NCI-H2029 treated with DMSO at 0.1 percent for 48 hours (cell line): ENCODE measurements around the gene PAX8.

ENCODE experiments used
- DNase-seq: peaks from one replicate; lab custom pipeline; 2025; lab: John Stamatoyannopoulos, UW

PAX8 gene

GRCh38 chr2:113183264-113183663 is 95.5 kb downstream of the PAX8 start:
- DNase-seq = no peak

GRCh38 chr2:113182471-113183260 is 96.1 kb downstream of the PAX8 start:
- no peak for DNase-seq

- DNase-seq = peak; percentile 15
These were observed 97.3 kb downstream of the PAX8 start for GRCh38 chr2:113181258-113182051.

GRCh38 chr2:113180131-113180946 is 98.4 kb downstream of the PAX8 start:
- no peak for DNase-seq

GRCh38 chr2:113179446-113180045 is 99.2 kb downstream of the PAX8 start:
- DNase-seq = no peak

- no peak for DNase-seq
These were observed 99.8 kb downstream of the PAX8 start for GRCh38 chr2:113178891-113179290.

- DNase-seq = no peak
These were observed 100.5 kb downstream of the PAX8 start for GRCh38 chr2:113178069-113178746.

- DNase-seq = no peak
These were observed 101.9 kb downstream of the PAX8 start for GRCh38 chr2:113176696-113177355.

GRCh38 chr2:113175736-113176695 is 102.7 kb downstream of the PAX8 start:
- no peak for DNase-seq

GRCh38 chr2:113175042-113175628 is 103.6 kb downstream of the PAX8 start:
- DNase-seq = no peak

GRCh38 chr2:113174376-113174750 is 104.4 kb downstream of the PAX8 start:
- no peak for DNase-seq

- no peak for DNase-seq
These were observed 105.0 kb downstream of the PAX8 start, which contains the start of gene PSD4 for GRCh38 chr2:113173542-113174375. Gene PSD4 (plus strand): TSS chr2:113173971. CDS start chr2:113182457, 8,486 bp downstream.

GRCh38 chr2:113172721-113173541 is 105.8 kb downstream of the PAX8 start:
- DNase-seq = no peak

- DNase-seq = no peak
These were observed 107.2 kb downstream of the PAX8 start for GRCh38 chr2:113171334-113172075.

- DNase-seq = no peak
These were observed 109.1 kb downstream of the PAX8 start for GRCh38 chr2:113169586-113169985.

GRCh38 chr2:113169002-113169530 is 109.7 kb downstream of the PAX8 start:
- no peak for DNase-seq
